Karpas-422 (cell line): ENCODE measurements around the gene DLGAP3. TPM values are rescaled to one million over a fixed set of nuclear protein-coding genes. Genes with fewer than 3 reads are reported as not detected.
"Not testable (repeated sequence)": the region's sequence is repeated elsewhere in the genome, so short reads cannot be mapped to it uniquely, and the experiment has no call there.

ENCODE experiments used
- DNase-seq: peaks from one replicate; pipeline ENCODE4 v3.0.0-alpha.2; 2015
- H2AFZ ChIP-seq: fragments of 200-600 bp; sonication (generic); 2 replicates; pipeline ENCODE4 v1.6.1; 2014; ENCODE audit warnings: antibody characterized with exemption, low read length, mixed read lengths
- H3K27ac ChIP-seq: fragments of 200-600 bp; sonication (generic); 2 replicates; pipeline ENCODE4 v1.5.1; 2014; ENCODE audit warnings: mild to moderate bottlenecking, low read length, moderate library complexity
- H3K27me3 ChIP-seq: fragments of 200-600 bp; sonication (generic); 2 replicates; pipeline ENCODE4 v1.6.1; 2014; ENCODE audit warnings: low read length, mixed read lengths
- H3K36me3 ChIP-seq: fragments of 200-600 bp; sonication (generic); 2 replicates; pipeline ENCODE4 v1.6.1; 2014; ENCODE audit warnings: low read length, mixed read lengths; ENCODE audit not compliant: insufficient read depth
- H3K4me1 ChIP-seq: fragments of 200-600 bp; sonication (generic); 2 replicates; pipeline ENCODE4 v1.6.1; 2014; ENCODE audit warnings: mild to moderate bottlenecking, low read length, mixed read lengths
- H3K4me2 ChIP-seq: fragments of 200-600 bp; sonication (generic); 2 replicates; pipeline ENCODE4 v1.6.1; 2014; ENCODE audit warnings: low read length, low read depth, mild to moderate bottlenecking; ENCODE audit not compliant: poor library complexity, severe bottlenecking
- H3K4me3 ChIP-seq: fragments of 200-600 bp; sonication (generic); 2 replicates; pipeline ENCODE4 v1.5.1; 2014; ENCODE audit warnings: mild to moderate bottlenecking, antibody characterized with exemption, low read length, mixed read lengths
- H3K79me2 ChIP-seq: fragments of 200-600 bp; sonication (generic); 2 replicates; pipeline ENCODE4 v1.6.1; 2014; ENCODE audit warnings: mild to moderate bottlenecking, low read length, mixed read lengths
- H3K9ac ChIP-seq: fragments of 200-600 bp; sonication (generic); 2 replicates; pipeline ENCODE4 v1.6.0; 2014; ENCODE audit warnings: low read length
- H3K9me2 ChIP-seq: fragments of 200-600 bp; sonication (generic), shearing (Covaris generic); replicated peaks from 2 replicates; pipeline ENCODE4 v1.6.0; 2014; ENCODE audit warnings: mild to moderate bottlenecking, low read length, moderate library complexity; ENCODE audit not compliant: insufficient read depth
- H3K9me3 ChIP-seq: fragments of 300-700, 200-600 bp; sonication (generic); 2 replicates; pipeline ENCODE4 v1.6.1; 2014; ENCODE audit warnings: low read length, mixed read lengths
- H4K20me1 ChIP-seq: fragments of 200-600 bp; sonication (generic); 2 replicates; pipeline ENCODE4 v1.6.1; 2014; ENCODE audit warnings: mild to moderate bottlenecking, antibody characterized with exemption, low read length, low read depth; ENCODE audit not compliant: insufficient read depth
- total RNA-seq: library from RNA; depleted of rRNA; stranded (reverse); fragments of >200 nt; shearing (Covaris generic); gene quantifications from 2 replicates; pipeline ENCODE4 v1.2.3, GENCODE V29; 2014; ENCODE audit warnings: low replicate concordance

DLGAP3 gene
- total RNA-seq, 1 experiment from 2014 or later: 4.1 TPM

GRCh38 chr1:34828611-34829010 lies 100.8 kb downstream of the DLGAP3 start:
- no peak overlapping the region for H3K9ac ChIP-seq
- H3K79me2 ChIP-seq: no peaks in the 10 kb centered on the region
- no peak for DNase-seq
- no peak overlapping the region for H3K27ac ChIP-seq
- H3K9me2 ChIP-seq: no peaks in the 10 kb centered on the region
- no peaks in the 10 kb centered on the region for H3K27me3 ChIP-seq
- no peak overlapping the region for H3K4me2 ChIP-seq
- H2AFZ ChIP-seq: no peak overlapping the region
- no peaks in the 10 kb centered on the region; the same call in 1 of the 2 replicates for H4K20me1 ChIP-seq
- no peaks in the 10 kb centered on the region for H3K36me3 ChIP-seq
- H3K9me3 ChIP-seq: no peaks in the 10 kb centered on the region
- H3K4me3 ChIP-seq: no peak overlapping the region
- H3K4me1 ChIP-seq: peaks cover 5% of the 10 kb centered on the region; the same call in 1 of the 2 replicates

- H3K4me2 ChIP-seq: no peak overlapping the region
- DNase-seq: no peak
- peaks cover 5% of the 10 kb centered on the region; the same call in 1 of the 2 replicates for H3K4me1 ChIP-seq
- H3K9me3 ChIP-seq: no peaks in the 10 kb centered on the region
- no peaks in the 10 kb centered on the region for H3K27me3 ChIP-seq
- H3K4me3 ChIP-seq: no peak overlapping the region
- H2AFZ ChIP-seq: no peak overlapping the region
- H3K9ac ChIP-seq: no peak overlapping the region
- no peak overlapping the region for H3K27ac ChIP-seq
- no peaks in the 10 kb centered on the region for H3K9me2 ChIP-seq
- no peaks in the 10 kb centered on the region for H3K36me3 ChIP-seq
- H3K79me2 ChIP-seq: no peaks in the 10 kb centered on the region
- H4K20me1 ChIP-seq: no peaks in the 10 kb centered on the region; the same call in 1 of the 2 replicates
Observed at GRCh38 chr1:34827341-34827941, 102.0 kb downstream of the DLGAP3 start.

GRCh38 chr1:34825455-34826091 lies 103.9 kb downstream of the DLGAP3 start:
- Histone ChIP-seq H3K4me2 (no peak overlapping the region), H3K9me3 (no peaks in the 10 kb centered on the region), H4K20me1 (no peaks in the 10 kb centered on the region; the same call in 1 of the 2 replicates), H3K79me2 (no peaks in the 10 kb centered on the region), H3K27me3 (no peaks in the 10 kb centered on the region), H3K9me2 (no peaks in the 10 kb centered on the region), H3K9ac (no peak overlapping the region), H3K36me3 (no peaks in the 10 kb centered on the region), H3K4me3 (no peak overlapping the region), H3K4me1 (peaks cover 12% of the 10 kb centered on the region; the same call in 1 of the 2 replicates), H2AFZ (no peak overlapping the region), H3K27ac (no peak overlapping the region)
- DNase-seq: no peak

- DNase-seq: no peak
- Histone ChIP-seq H3K36me3 (no peaks in the 10 kb centered on the region), H3K4me1 (peaks cover 12% of the 10 kb centered on the region; the same call in 1 of the 2 replicates), H3K27me3 (no peaks in the 10 kb centered on the region), H3K79me2 (no peaks in the 10 kb centered on the region), H3K4me2 (no peak overlapping the region), H3K9me2 (no peaks in the 10 kb centered on the region), H4K20me1 (no peaks in the 10 kb centered on the region; the same call in 1 of the 2 replicates), H2AFZ (no peak overlapping the region), H3K9ac (no peak overlapping the region), H3K9me3 (no peaks in the 10 kb centered on the region), H3K27ac (no peak overlapping the region), H3K4me3 (no peak overlapping the region)
Observed at GRCh38 chr1:34824817-34825454, 104.5 kb downstream of the DLGAP3 start.

GRCh38 chr1:34822202-34822601 lies 107.2 kb downstream of the DLGAP3 start:
- no peak overlapping the region for H3K4me3 ChIP-seq
- H3K9me2 ChIP-seq: no peaks in the 10 kb centered on the region
- no peaks in the 10 kb centered on the region for H3K9me3 ChIP-seq
- no peak overlapping the region for H2AFZ ChIP-seq
- no peak overlapping the region for H3K9ac ChIP-seq
- H4K20me1 ChIP-seq: no peaks in the 10 kb centered on the region; the same call in 1 of the 2 replicates
- no peak overlapping the region for H3K27ac ChIP-seq
- H3K4me1 ChIP-seq: peaks cover 6% of the 10 kb centered on the region; the same call in 1 of the 2 replicates
- no peak overlapping the region for H3K4me2 ChIP-seq
- no peaks in the 10 kb centered on the region for H3K36me3 ChIP-seq
- no peaks in the 10 kb centered on the region for H3K27me3 ChIP-seq
- DNase-seq: no peak
- no peaks in the 10 kb centered on the region for H3K79me2 ChIP-seq

GRCh38 chr1:34818862-34819261 lies 110.6 kb downstream of the DLGAP3 start:
- H3K9me3 ChIP-seq, H3K4me1 ChIP-seq, H2AFZ ChIP-seq, H3K4me3 ChIP-seq, H3K9me2 ChIP-seq, H4K20me1 ChIP-seq, H3K9ac ChIP-seq, H3K27ac ChIP-seq, H3K79me2 ChIP-seq, H3K36me3 ChIP-seq, H3K27me3 ChIP-seq, H3K4me2 ChIP-seq, DNase-seq: not testable (repeated sequence)

- no peaks in the 10 kb centered on the region for H4K20me1 ChIP-seq
- no peaks in the 10 kb centered on the region for H3K27me3 ChIP-seq
- no peak overlapping the region for H3K4me3 ChIP-seq
- H3K79me2 ChIP-seq: no peaks in the 10 kb centered on the region
- no peak overlapping the region for H2AFZ ChIP-seq
- H3K4me1 ChIP-seq: peaks cover 1% of the 10 kb centered on the region; the same call in 1 of the 2 replicates
- H3K9ac ChIP-seq: no peak overlapping the region
- no peaks in the 10 kb centered on the region for H3K36me3 ChIP-seq
- H3K27ac ChIP-seq: no peak overlapping the region
- H3K9me2 ChIP-seq: no peaks in the 10 kb centered on the region
- H3K9me3 ChIP-seq: no peaks in the 10 kb centered on the region
- no peak for DNase-seq
- no peak overlapping the region for H3K4me2 ChIP-seq
Observed at GRCh38 chr1:34816778-34817177, 112.7 kb downstream of the DLGAP3 start.

- H3K9me2 ChIP-seq: no peaks in the 10 kb centered on the region
- H3K9ac ChIP-seq: no peak overlapping the region
- no peaks in the 10 kb centered on the region for H3K79me2 ChIP-seq
- DNase-seq: no peak
- H3K4me2 ChIP-seq: no peak overlapping the region
- no peaks in the 10 kb centered on the region for H3K4me1 ChIP-seq
- H3K9me3 ChIP-seq: no peaks in the 10 kb centered on the region
- no peak overlapping the region for H2AFZ ChIP-seq
- H3K4me3 ChIP-seq: no peak overlapping the region
- no peak overlapping the region for H3K27ac ChIP-seq
- no peaks in the 10 kb centered on the region for H3K36me3 ChIP-seq
- H4K20me1 ChIP-seq: no peaks in the 10 kb centered on the region
- no peaks in the 10 kb centered on the region for H3K27me3 ChIP-seq
Observed at GRCh38 chr1:34816332-34816731, 113.1 kb downstream of the DLGAP3 start.
